ENCODE measurements around the gene PTCH1. TPM values are rescaled to one million over a fixed set of nuclear protein-coding genes. Genes with fewer than 3 reads are reported as not detected.

The PTCH1 gene
- total and polyA plus RNA-seq, 12 donors = 1.6 to 10.0 (median 6.5) TPM

- Histone ChIP-seq H3K27ac (no peak overlapping the region), H3K36me3 (peaks cover 0 to 100% (median 28%) of the 10 kb centered on the region in 9 donors), H3K4me1 (no peaks in the 10 kb centered on the region), H3K9me3 (no peaks in the 10 kb centered on the region), H3K4me3 (no peak overlapping the region), H3K27me3 (no peaks in the 10 kb centered on the region)
- DNase-seq = no peak
- ATAC-seq = no peak
- TF ChIP-seq, protein P1, sequence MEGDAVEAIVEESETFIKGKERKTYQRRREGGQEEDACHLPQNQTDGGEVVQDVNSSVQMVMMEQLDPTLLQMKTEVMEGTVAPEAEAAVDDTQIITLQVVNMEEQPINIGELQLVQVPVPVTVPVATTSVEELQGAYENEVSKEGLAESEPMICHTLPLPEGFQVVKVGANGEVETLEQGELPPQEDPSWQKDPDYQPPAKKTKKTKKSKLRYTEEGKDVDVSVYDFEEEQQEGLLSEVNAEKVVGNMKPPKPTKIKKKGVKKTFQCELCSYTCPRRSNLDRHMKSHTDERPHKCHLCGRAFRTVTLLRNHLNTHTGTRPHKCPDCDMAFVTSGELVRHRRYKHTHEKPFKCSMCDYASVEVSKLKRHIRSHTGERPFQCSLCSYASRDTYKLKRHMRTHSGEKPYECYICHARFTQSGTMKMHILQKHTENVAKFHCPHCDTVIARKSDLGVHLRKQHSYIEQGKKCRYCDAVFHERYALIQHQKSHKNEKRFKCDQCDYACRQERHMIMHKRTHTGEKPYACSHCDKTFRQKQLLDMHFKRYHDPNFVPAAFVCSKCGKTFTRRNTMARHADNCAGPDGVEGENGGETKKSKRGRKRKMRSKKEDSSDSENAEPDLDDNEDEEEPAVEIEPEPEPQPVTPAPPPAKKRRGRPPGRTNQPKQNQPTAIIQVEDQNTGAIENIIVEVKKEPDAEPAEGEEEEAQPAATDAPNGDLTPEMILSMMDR (IDR thresholded peaks at IDR 0.05) = no peak
- 95% methylated on average over 9 of the region's 9 CpGs for WGBS, 2 donors
- intact Hi-C loops (cut with DNase I) = no loop called here
Observed at GRCh38 chr9:95455714-95456113, 61.1 kb downstream of the PTCH1 start.

GRCh38 chr9:95452176-95452575, 64.6 kb downstream of the PTCH1 start:
- TF ChIP-seq, protein P1 (IDR thresholded peaks at IDR 0.05) = no peak
- Histone ChIP-seq H3K27ac (no peak overlapping the region), H3K9me3 (no peaks in the 10 kb centered on the region), H3K4me3 (no peak overlapping the region), H3K4me1 (peaks cover 0 to 12% (median 3%) of the 10 kb centered on the region in 9 donors), H3K36me3 (peaks cover 0 to 100% (median 22%) of the 10 kb centered on the region in 9 donors), H3K27me3 (no peaks in the 10 kb centered on the region)
- WGBS, 2 donors = 95 to 96% methylated on average over 4 of the region's 4 CpGs
- ATAC-seq (no peak), DNase-seq (no peak)
- intact Hi-C loops (cut with DNase I) = no loop called here

DNA sequence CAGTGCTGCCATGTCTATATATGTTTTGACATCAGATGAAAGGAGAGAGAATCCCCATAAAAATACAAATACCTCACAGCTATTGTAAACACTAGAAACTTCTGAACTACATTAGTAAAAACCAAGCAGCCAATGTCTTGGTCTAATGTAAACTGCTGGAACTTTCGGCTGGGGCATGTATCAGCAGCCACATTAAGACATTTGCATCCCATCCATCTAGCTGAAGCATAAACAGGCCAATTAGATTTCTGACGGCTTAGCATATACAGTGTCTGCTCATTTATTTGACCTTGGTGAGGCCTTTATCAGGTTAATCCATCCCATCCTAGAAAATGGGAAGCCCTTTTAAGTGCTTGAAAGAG, 65.7 kb downstream of the PTCH1 start:
- intact Hi-C loops (cut with DNase I) = no loop called here
- Histone ChIP-seq H3K4me3 (no peak overlapping the region), H3K36me3 (peaks cover 0 to 100% (median 31%) of the 10 kb centered on the region in 9 donors), H3K27me3 (no peaks in the 10 kb centered on the region), H3K9me3 (no peaks in the 10 kb centered on the region), H3K27ac (no peak overlapping the region), H3K4me1 (peaks cover 0 to 13% (median 3%) of the 10 kb centered on the region in 9 donors)
- ATAC-seq (no peak), DNase-seq (no peak)
- TF ChIP-seq, protein P1 (IDR thresholded peaks at IDR 0.05) = no peak
- WGBS, 2 donors = 85 to 91% methylated on average over 2 of the region's 2 CpGs

GRCh38 chr9:95450171-95451064, 66.4 kb downstream of the PTCH1 start:
- Histone ChIP-seq H3K27ac (no peak overlapping the region), H3K9me3 (no peaks in the 10 kb centered on the region), H3K4me3 (no peak overlapping the region), H3K27me3 (no peaks in the 10 kb centered on the region), H3K4me1 (peaks cover 0 to 13% (median 3%) of the 10 kb centered on the region in 9 donors), H3K36me3 (peaks cover 0 to 100% (median 28%) of the 10 kb centered on the region in 9 donors)
- TF ChIP-seq, protein P1 (IDR thresholded peaks at IDR 0.05) = no peak
- WGBS, 2 donors = 77 to 88% methylated on average over 11 of the region's 11 CpGs
- no peak for ATAC-seq
- intact Hi-C loops (cut with DNase I) = no loop called here
- no peak for DNase-seq
